HG02852 (cell line): ENCODE results near the gene ZNF22.

Experiments
- ATAC-seq: cut with Tn5 transposase; IDR thresholded peaks from one replicate; pipeline ENCODE4 v1.9.1; 2021; ENCODE audit warnings: mild to moderate bottlenecking, moderate library complexity; ENCODE audit not compliant: unreplicated experiment

Gene ZNF22

GRCh38 chr10:44988957-44989585, 11.7 kb upstream of the ZNF22 start:
- no peak for ATAC-seq

GRCh38 chr10:44989597-44990301, 11.0 kb upstream of the ZNF22 start:
- no peak for ATAC-seq

- no peak for ATAC-seq
These were observed 10.4 kb upstream of the ZNF22 start for GRCh38 chr10:44990302-44990655.

GRCh38 chr10:44990965-44991364, 9.8 kb upstream of the ZNF22 start:
- ATAC-seq, result no peak

- ATAC-seq, result no peak
These were observed 9.2 kb upstream of the ZNF22 start for GRCh38 chr10:44991571-44991970.

GRCh38 chr10:44992070-44992731, 8.5 kb upstream of the ZNF22 start:
- ATAC-seq, result no peak

GRCh38 chr10:44992732-44993225, 7.9 kb upstream of the ZNF22 start:
- no peak for ATAC-seq

- no peak for ATAC-seq
These were observed 7.3 kb upstream of the ZNF22 start for GRCh38 chr10:44993226-44993921.

GRCh38 chr10:44993922-44994751, 6.6 kb upstream of the ZNF22 start:
- ATAC-seq, result no peak

GRCh38 chr10:44994752-44995530, 5.8 kb upstream of the ZNF22 start:
- no peak for ATAC-seq

- no peak for ATAC-seq
These were observed 5.2 kb upstream of the ZNF22 start for GRCh38 chr10:44995581-44995913.

GRCh38 chr10:44995914-44996669, 4.6 kb upstream of the ZNF22 start:
- ATAC-seq, result no peak

GRCh38 chr10:44997105-44997748, 3.5 kb upstream of the ZNF22 start:
- ATAC-seq, result no peak

GRCh38 chr10:44998146-44998631, 2.5 kb upstream of the ZNF22 start:
- ATAC-seq, result no peak

GRCh38 chr10:45000138-45000751, 478 bp upstream of the ZNF22 start:
- peak; percentile 1 for ATAC-seq

GRCh38 chr10:45001381-45002148, 842 bp downstream of the ZNF22 start:
- peak; percentile 81 for ATAC-seq

- ATAC-seq, result no peak
These were observed 2.8 kb downstream of the ZNF22 start for GRCh38 chr10:45003432-45004000.
